DOHH2 (cell line): ENCODE data around the gene MUC5B.

ENCODE experiments used
- H3F3A ChIP-seq: fragments of 200-600 bp; sonication (generic), shearing (Covaris generic); 2 replicates; pipeline ENCODE4 v1.6.0; 2016; ENCODE audit warnings: antibody characterized with exemption, mild to moderate bottlenecking; ENCODE audit not compliant: control insufficient read depth, insufficient read depth
- H3K27ac ChIP-seq: fragments of 200-600 bp; sonication (generic); 2 replicates; pipeline ENCODE4 v1.5.1; 2014; ENCODE audit warnings: low read depth, mild to moderate bottlenecking, low read length, moderate library complexity
- H3K27me3 ChIP-seq: fragments of 200-600 bp; sonication (generic); 2 replicates; pipeline ENCODE4 v1.6.1; 2014; ENCODE audit warnings: mild to moderate bottlenecking, low read length, mixed read lengths; ENCODE audit not compliant: control insufficient read depth
- H3K36me3 ChIP-seq: fragments of 200-600 bp; sonication (generic); 2 replicates; pipeline ENCODE4 v1.6.1; 2014; ENCODE audit warnings: mild to moderate bottlenecking, low read length, moderate library complexity, mixed read lengths; ENCODE audit not compliant: control insufficient read depth
- H3K4me1 ChIP-seq: fragments of 200-600 bp; sonication (generic); 2 replicates; pipeline ENCODE4 v1.6.1; 2014; ENCODE audit warnings: mild to moderate bottlenecking, low read length, mixed read lengths; ENCODE audit not compliant: control insufficient read depth
- H3K4me2 ChIP-seq: fragments of 200-600 bp; sonication (generic); 2 replicates; pipeline ENCODE4 v1.6.0; 2014; ENCODE audit warnings: mild to moderate bottlenecking, low read length, moderate library complexity
- H3K4me3 ChIP-seq: fragments of 200-600 bp; sonication (generic); 2 replicates; pipeline ENCODE4 v1.5.1; 2014; ENCODE audit warnings: mild to moderate bottlenecking, low read length, mixed read lengths
- H3K79me2 ChIP-seq: fragments of 200-600 bp; sonication (generic); 2 replicates; pipeline ENCODE4 v1.6.1; 2014; ENCODE audit warnings: mild to moderate bottlenecking, low read length, mixed read lengths; ENCODE audit not compliant: control insufficient read depth
- H3K9me2 ChIP-seq: fragments of 200-600 bp; sonication (generic); replicated peaks from 2 replicates; pipeline ENCODE4 v1.6.1; 2014; ENCODE audit warnings: mild to moderate bottlenecking, low read length, mixed read lengths; ENCODE audit not compliant: control insufficient read depth
- H3K9me3 ChIP-seq: fragments of 200-600 bp; sonication (generic); 2 replicates; pipeline ENCODE4 v1.6.1; 2014; ENCODE audit warnings: antibody characterized with exemption, low read length, mixed read lengths; ENCODE audit not compliant: control insufficient read depth, insufficient read depth
- H4K20me1 ChIP-seq: fragments of 200-600 bp; sonication (generic); 2 replicates; pipeline ENCODE4 v1.6.0; 2014; ENCODE audit warnings: low read depth, mild to moderate bottlenecking, antibody characterized with exemption, low read length, moderate library complexity; ENCODE audit not compliant: control insufficient read depth, insufficient read depth
- EZH2phosphoT487 ChIP-seq: fragments of 200-600 bp; sonication (generic); IDR thresholded peaks from 2 replicates; pipeline ENCODE4 v1.6.1; 2017; ENCODE audit warnings: borderline replicate concordance, mild to moderate bottlenecking, antibody characterized with exemption, low read length, moderate library complexity, mixed read lengths
- TF ChIP-seq, protein P1 (sequence below): fragments of 200-600 bp; sonication (generic); IDR thresholded peaks from one replicate; pipeline ENCODE4 v1.5.1; 2014; ENCODE audit warnings: antibody characterized with exemption, mild to moderate bottlenecking, low read depth, low read length; ENCODE audit not compliant: poor library complexity, severe bottlenecking

The MUC5B gene

DNA sequence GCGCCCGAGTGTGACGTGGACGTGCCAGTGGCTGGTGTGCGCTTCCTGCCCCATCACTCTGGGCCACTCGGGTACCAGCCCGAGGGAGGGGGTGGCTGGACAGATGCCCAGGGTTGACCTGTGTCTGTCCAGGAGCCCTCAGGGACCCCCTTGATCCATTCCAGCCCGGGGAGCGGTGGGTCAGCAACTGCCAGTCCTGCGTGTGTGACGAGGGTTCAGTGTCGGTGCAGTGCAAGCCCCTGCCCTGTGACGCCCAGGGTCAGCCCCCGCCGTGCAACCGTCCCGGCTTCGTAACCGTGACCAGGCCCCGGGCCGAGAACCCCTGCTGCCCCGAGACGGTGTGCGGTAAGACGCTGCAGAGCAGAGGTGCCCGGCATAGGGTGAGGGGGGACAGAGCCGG is 34.5 kb downstream of the MUC5B start:
- no peaks in the 10 kb centered on the region for H3F3A ChIP-seq
- no peaks in the 10 kb centered on the region for H3K36me3 ChIP-seq
- no peaks in the 10 kb centered on the region for H3K79me2 ChIP-seq
- TF ChIP-seq EZH2phosphoT487, result no peak
- TF ChIP-seq, protein P1, sequence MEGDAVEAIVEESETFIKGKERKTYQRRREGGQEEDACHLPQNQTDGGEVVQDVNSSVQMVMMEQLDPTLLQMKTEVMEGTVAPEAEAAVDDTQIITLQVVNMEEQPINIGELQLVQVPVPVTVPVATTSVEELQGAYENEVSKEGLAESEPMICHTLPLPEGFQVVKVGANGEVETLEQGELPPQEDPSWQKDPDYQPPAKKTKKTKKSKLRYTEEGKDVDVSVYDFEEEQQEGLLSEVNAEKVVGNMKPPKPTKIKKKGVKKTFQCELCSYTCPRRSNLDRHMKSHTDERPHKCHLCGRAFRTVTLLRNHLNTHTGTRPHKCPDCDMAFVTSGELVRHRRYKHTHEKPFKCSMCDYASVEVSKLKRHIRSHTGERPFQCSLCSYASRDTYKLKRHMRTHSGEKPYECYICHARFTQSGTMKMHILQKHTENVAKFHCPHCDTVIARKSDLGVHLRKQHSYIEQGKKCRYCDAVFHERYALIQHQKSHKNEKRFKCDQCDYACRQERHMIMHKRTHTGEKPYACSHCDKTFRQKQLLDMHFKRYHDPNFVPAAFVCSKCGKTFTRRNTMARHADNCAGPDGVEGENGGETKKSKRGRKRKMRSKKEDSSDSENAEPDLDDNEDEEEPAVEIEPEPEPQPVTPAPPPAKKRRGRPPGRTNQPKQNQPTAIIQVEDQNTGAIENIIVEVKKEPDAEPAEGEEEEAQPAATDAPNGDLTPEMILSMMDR, result no peak
- no peaks in the 10 kb centered on the region for H4K20me1 ChIP-seq
- H3K27me3 ChIP-seq, result no peaks in the 10 kb centered on the region
- H3K9me2 ChIP-seq, result no peaks in the 10 kb centered on the region
- no peak overlapping the region for H3K4me2 ChIP-seq
- H3K27ac ChIP-seq, result no peak overlapping the region
- no peak overlapping the region for H3K4me3 ChIP-seq
- peaks cover 4% of the 10 kb centered on the region for H3K4me1 ChIP-seq
- H3K9me3 ChIP-seq, result peaks cover 5% of the 10 kb centered on the region; the same call in 1 of the 2 replicates

DNA sequence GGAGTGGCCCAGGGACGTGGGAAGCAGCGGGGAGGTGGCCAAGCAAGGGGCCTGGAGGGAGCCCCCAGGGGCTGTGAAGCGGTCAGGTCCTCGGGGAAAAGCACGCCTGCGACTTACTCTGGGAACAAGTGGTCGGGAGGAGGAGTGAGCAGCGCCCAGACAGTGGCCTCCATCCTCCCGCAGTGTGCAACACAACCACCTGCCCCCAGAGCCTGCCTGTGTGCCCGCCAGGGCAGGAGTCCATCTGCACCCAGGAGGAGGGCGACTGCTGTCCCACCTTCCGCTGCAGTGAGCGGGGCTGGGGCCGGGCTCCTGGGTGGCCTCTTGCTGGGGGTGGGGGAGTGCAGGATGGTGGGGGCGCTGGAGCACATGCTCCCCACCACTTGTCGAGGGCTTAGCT is 35.0 kb downstream of the MUC5B start:
- H3K4me1 ChIP-seq, result peaks cover 8% of the 10 kb centered on the region
- H3F3A ChIP-seq, result no peaks in the 10 kb centered on the region
- no peaks in the 10 kb centered on the region for H3K9me3 ChIP-seq
- TF ChIP-seq EZH2phosphoT487, result no peak
- H4K20me1 ChIP-seq, result no peaks in the 10 kb centered on the region
- no peak overlapping the region for H3K4me3 ChIP-seq
- no peaks in the 10 kb centered on the region for H3K9me2 ChIP-seq
- H3K79me2 ChIP-seq, result no peaks in the 10 kb centered on the region
- H3K36me3 ChIP-seq, result no peaks in the 10 kb centered on the region
- H3K27me3 ChIP-seq, result no peaks in the 10 kb centered on the region
- H3K27ac ChIP-seq, result no peak overlapping the region
- H3K4me2 ChIP-seq, result no peak overlapping the region

DNA sequence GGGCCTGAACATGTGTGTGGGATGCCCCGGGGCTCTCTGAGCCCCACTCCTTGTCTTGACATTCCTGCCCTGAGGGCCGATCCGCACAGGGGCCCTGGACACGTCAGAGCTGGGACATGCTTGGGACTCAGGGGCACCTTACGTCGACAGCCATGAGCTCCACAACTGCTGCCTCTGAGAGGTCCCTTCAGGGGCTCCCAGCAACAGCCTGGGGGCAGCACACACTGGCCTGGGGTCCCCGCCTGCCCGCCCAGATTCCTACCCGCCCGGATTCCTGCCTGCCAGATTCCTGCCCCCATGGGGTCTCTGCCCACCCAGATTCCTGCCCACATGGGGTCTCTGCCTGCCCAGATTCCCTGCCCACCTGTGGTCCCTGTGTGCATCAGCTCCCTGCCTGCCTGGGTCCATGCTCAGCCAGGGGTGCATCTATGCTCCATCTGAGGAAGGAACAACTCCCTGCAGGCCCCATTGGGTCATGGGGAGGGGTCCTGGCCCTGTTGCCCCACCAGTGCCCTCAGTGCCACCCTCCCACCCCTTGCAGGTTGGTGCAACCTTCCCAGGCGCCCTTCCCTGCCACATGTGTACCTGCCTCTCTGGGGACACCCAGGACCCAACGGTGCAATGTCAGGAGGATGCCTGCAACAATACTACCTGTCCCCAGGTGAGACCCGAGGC is 35.7 kb downstream of the MUC5B start:
- TF ChIP-seq EZH2phosphoT487, result no peak
- TF ChIP-seq, protein P1, result no peak
- Histone ChIP-seq H3K79me2 (no peaks in the 10 kb centered on the region), H3F3A (no peaks in the 10 kb centered on the region), H4K20me1 (no peaks in the 10 kb centered on the region), H3K4me2 (no peak overlapping the region), H3K4me1 (peaks cover 11% of the 10 kb centered on the region), H3K27ac (no peak overlapping the region), H3K4me3 (no peak overlapping the region), H3K9me3 (no peaks in the 10 kb centered on the region), H3K27me3 (no peaks in the 10 kb centered on the region), H3K36me3 (no peaks in the 10 kb centered on the region), H3K9me2 (no peaks in the 10 kb centered on the region)

DNA sequence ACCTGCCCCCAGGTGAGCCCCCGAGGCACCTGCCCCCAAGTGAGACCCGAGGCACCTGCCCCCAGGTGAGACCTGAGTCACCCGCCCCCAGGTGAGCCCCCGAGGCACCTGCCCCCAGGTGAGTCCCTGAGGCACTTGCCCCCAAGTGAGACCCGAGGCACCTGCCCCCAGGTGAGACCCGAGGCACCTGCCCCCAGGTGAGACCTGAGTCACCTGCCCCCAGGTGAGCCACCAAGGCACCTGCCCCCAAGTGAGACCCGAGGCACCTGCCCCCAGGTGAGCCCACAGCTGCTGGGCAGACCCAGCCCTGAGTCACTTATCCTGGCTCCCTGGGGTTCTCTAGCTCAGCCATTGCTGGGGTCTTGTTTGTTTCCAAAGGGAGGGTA is 36.2 kb downstream of the MUC5B start:
- no peaks in the 10 kb centered on the region for H3F3A ChIP-seq
- H3K4me1 ChIP-seq, result peaks cover 11% of the 10 kb centered on the region
- H3K27me3 ChIP-seq, result no peaks in the 10 kb centered on the region
- H3K4me2 ChIP-seq, result no peak overlapping the region
- H3K9me2 ChIP-seq, result no peaks in the 10 kb centered on the region
- no peaks in the 10 kb centered on the region for H3K79me2 ChIP-seq
- no peak overlapping the region for H3K27ac ChIP-seq
- no peak for TF ChIP-seq EZH2phosphoT487
- TF ChIP-seq, protein P1, result no peak
- no peaks in the 10 kb centered on the region for H3K36me3 ChIP-seq
- H4K20me1 ChIP-seq, result no peaks in the 10 kb centered on the region
- no peak overlapping the region for H3K4me3 ChIP-seq
- H3K9me3 ChIP-seq, result no peaks in the 10 kb centered on the region
